ENCODE data around the gene TPBG.

- no peak for TF ChIP-seq PRDM10 (tag by site-specific recombination; IDR thresholded peaks at IDR 0.05)
- no peak for TF ChIP-seq PRDM1 (tag by site-specific recombination; IDR thresholded peaks at IDR 0.05)
- TF ChIP-seq CTCF (tag by site-specific recombination; IDR thresholded peaks at IDR 0.05) = no peak
- no peak for TF ChIP-seq ZNF76 (tag by site-specific recombination; IDR thresholded peaks at IDR 0.05; ENCODE audit: borderline replicate concordance, low read depth)
- no peak for TF ChIP-seq ZFP37 (tag by site-specific recombination; IDR thresholded peaks at IDR 0.05)
- TF ChIP-seq ZBTB1 (tag by site-specific recombination; IDR thresholded peaks at IDR 0.05) = no peak
- TF ChIP-seq, protein P1, sequence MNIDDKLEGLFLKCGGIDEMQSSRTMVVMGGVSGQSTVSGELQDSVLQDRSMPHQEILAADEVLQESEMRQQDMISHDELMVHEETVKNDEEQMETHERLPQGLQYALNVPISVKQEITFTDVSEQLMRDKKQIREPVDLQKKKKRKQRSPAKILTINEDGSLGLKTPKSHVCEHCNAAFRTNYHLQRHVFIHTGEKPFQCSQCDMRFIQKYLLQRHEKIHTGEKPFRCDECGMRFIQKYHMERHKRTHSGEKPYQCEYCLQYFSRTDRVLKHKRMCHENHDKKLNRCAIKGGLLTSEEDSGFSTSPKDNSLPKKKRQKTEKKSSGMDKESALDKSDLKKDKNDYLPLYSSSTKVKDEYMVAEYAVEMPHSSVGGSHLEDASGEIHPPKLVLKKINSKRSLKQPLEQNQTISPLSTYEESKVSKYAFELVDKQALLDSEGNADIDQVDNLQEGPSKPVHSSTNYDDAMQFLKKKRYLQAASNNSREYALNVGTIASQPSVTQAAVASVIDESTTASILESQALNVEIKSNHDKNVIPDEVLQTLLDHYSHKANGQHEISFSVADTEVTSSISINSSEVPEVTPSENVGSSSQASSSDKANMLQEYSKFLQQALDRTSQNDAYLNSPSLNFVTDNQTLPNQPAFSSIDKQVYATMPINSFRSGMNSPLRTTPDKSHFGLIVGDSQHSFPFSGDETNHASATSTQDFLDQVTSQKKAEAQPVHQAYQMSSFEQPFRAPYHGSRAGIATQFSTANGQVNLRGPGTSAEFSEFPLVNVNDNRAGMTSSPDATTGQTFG (tag by site-specific recombination; IDR thresholded peaks at IDR 0.05; ENCODE audit: borderline replicate concordance) = no peak
- no peak for TF ChIP-seq ZNF362 (tag by site-specific recombination; IDR thresholded peaks at IDR 0.05)
- TF ChIP-seq, protein P2, sequence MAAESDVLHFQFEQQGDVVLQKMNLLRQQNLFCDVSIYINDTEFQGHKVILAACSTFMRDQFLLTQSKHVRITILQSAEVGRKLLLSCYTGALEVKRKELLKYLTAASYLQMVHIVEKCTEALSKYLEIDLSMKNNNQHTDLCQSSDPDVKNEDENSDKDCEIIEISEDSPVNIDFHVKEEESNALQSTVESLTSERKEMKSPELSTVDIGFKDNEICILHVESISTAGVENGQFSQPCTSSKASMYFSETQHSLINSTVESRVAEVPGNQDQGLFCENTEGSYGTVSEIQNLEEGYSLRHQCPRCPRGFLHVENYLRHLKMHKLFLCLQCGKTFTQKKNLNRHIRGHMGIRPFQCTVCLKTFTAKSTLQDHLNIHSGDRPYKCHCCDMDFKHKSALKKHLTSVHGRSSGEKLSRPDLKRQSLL (tag by site-specific recombination; IDR thresholded peaks at IDR 0.05) = no peak
- no peak for TF ChIP-seq ZNF175 (tag by site-specific recombination; IDR thresholded peaks at IDR 0.05)
- no peak for TF ChIP-seq ZNF404 (tag by site-specific recombination; IDR thresholded peaks at IDR 0.05)
- TF ChIP-seq, protein P3, sequence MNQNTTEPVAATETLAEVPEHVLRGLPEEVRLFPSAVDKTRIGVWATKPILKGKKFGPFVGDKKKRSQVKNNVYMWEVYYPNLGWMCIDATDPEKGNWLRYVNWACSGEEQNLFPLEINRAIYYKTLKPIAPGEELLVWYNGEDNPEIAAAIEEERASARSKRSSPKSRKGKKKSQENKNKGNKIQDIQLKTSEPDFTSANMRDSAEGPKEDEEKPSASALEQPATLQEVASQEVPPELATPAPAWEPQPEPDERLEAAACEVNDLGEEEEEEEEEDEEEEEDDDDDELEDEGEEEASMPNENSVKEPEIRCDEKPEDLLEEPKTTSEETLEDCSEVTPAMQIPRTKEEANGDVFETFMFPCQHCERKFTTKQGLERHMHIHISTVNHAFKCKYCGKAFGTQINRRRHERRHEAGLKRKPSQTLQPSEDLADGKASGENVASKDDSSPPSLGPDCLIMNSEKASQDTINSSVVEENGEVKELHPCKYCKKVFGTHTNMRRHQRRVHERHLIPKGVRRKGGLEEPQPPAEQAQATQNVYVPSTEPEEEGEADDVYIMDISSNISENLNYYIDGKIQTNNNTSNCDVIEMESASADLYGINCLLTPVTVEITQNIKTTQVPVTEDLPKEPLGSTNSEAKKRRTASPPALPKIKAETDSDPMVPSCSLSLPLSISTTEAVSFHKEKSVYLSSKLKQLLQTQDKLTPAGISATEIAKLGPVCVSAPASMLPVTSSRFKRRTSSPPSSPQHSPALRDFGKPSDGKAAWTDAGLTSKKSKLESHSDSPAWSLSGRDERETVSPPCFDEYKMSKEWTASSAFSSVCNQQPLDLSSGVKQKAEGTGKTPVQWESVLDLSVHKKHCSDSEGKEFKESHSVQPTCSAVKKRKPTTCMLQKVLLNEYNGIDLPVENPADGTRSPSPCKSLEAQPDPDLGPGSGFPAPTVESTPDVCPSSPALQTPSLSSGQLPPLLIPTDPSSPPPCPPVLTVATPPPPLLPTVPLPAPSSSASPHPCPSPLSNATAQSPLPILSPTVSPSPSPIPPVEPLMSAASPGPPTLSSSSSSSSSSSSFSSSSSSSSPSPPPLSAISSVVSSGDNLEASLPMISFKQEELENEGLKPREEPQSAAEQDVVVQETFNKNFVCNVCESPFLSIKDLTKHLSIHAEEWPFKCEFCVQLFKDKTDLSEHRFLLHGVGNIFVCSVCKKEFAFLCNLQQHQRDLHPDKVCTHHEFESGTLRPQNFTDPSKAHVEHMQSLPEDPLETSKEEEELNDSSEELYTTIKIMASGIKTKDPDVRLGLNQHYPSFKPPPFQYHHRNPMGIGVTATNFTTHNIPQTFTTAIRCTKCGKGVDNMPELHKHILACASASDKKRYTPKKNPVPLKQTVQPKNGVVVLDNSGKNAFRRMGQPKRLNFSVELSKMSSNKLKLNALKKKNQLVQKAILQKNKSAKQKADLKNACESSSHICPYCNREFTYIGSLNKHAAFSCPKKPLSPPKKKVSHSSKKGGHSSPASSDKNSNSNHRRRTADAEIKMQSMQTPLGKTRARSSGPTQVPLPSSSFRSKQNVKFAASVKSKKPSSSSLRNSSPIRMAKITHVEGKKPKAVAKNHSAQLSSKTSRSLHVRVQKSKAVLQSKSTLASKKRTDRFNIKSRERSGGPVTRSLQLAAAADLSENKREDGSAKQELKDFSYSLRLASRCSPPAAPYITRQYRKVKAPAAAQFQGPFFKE (tag by site-specific recombination; IDR thresholded peaks at IDR 0.05; ENCODE audit: borderline replicate concordance) = no peak
- TF ChIP-seq YY1 (tag by site-specific recombination; IDR thresholded peaks at IDR 0.05) = no peak
- TF ChIP-seq PBX3 (CRISPR knock-in tag; IDR thresholded peaks at IDR 0.05) = no peak
These were observed 8.4 kb downstream of the TPBG start for GRCh38 chr6:82371799-82372546.

Measured in HEK293 (cell line).